Ovary (tissue), 3 donors: ENCODE measurements around the gene NEMF.

ENCODE experiments used
- EP300 ChIP-seq: sonication (generic); formaldehyde crosslinking; IDR thresholded peaks from one replicate; pipeline ENCODE4 v1.6.1; 2017; ENCODE audit warnings: antibody characterized with exemption
- POLR2A ChIP-seq: fragments of 450-650 bp; IDR thresholded peaks from one replicate; pipeline ENCODE4 v1.6.1; 2017; ENCODE audit warnings: antibody characterized with exemption, mild to moderate bottlenecking, moderate library complexity
- TF ChIP-seq, protein P1 (sequence below), 3 donors: fragments of 450-650 bp in 2 of 3; fragments of 200-600 bp in 1 of 3; IDR thresholded peaks; one replicate each; pipeline versions ENCODE4 v1.5.1 to v1.8.0; 2016 to 2022; ENCODE audit warnings: antibody characterized with exemption in 3 of 3, mild to moderate bottlenecking in 1 of 3
- donor health status: DM: no; HTN: no; CAD: no.

GRCh38 chr14:49769171-49769570, 83.4 kb downstream of the NEMF start:
- TF ChIP-seq EP300: no peak
- TF ChIP-seq, protein P1, sequence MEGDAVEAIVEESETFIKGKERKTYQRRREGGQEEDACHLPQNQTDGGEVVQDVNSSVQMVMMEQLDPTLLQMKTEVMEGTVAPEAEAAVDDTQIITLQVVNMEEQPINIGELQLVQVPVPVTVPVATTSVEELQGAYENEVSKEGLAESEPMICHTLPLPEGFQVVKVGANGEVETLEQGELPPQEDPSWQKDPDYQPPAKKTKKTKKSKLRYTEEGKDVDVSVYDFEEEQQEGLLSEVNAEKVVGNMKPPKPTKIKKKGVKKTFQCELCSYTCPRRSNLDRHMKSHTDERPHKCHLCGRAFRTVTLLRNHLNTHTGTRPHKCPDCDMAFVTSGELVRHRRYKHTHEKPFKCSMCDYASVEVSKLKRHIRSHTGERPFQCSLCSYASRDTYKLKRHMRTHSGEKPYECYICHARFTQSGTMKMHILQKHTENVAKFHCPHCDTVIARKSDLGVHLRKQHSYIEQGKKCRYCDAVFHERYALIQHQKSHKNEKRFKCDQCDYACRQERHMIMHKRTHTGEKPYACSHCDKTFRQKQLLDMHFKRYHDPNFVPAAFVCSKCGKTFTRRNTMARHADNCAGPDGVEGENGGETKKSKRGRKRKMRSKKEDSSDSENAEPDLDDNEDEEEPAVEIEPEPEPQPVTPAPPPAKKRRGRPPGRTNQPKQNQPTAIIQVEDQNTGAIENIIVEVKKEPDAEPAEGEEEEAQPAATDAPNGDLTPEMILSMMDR (IDR thresholded peaks at IDR 0.05): no peak
- no peak for TF ChIP-seq POLR2A
